Measurements from ENCODE around the gene DGUOK.

GRCh38 chr2:73975731-73976130 is 49.1 kb downstream of the DGUOK start:
- TF ChIP-seq CTCF (IDR thresholded peaks at IDR 0.05; ENCODE audit: low read depth, low read length) (no peak), EZH2phosphoT487 (IDR thresholded peaks at IDR 0.05; ENCODE audit: low read depth) (no peak)

All from OCI-LY3 (cell line).